ENCODE results near the gene RDH11.

The RDH11 gene

DNA sequence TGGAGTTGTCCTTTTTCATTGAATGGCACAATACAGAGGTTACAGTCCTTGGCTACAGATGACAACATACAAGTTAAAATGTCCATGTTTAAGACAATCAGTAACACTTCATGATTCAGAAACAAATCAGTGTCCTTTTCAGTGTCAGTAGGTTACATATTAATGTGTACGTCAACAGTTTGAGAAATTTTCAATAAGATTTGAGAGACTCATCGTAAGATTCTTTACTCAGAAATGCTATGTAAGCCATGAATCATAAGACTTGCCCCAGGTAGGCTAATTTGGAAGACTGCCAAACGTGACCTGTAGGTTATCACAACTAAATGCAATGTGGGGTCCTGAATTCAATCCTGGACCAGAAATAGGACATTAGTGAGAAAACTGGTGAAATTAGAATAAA lies 9.6 kb upstream of the RDH11 start:
- in situ Hi-C loops (cut with MboI; ENCODE audit: low sequenced_read_pairs), result loop anchor here (25.0 kb wide), 1 partner anchor 118 kb away; no protein-coding TSS in a partner anchor

DNA sequence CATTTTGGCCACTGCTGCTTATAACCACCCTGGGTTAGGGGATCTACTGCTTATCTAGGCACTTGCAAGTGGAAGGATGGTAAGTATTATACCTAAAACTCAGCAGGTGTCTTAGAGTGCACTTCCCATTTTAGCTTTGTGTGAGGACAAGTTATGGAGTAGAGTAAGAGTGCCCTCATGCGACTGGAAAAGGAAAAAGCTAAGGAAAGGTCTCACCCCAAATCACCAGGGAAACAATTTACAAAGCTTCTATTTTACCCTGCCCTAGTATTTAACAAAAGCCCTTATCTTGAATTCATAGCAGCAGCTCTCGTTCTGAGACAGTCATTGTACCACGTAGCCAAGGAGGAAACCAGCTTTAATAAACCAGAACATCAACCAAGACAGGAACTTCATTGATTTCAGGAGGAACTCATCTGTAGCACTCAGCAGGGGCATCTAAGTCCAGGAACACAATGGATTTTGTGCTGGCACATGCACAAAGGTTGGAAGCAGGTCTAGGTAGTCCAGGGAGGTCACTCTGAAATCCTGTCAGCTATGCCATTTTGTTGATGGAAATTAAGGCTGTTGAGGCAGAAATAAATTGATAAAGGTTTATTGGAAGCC lies 9.0 kb upstream of the RDH11 start:
- in situ Hi-C loops (cut with MboI; ENCODE audit: low sequenced_read_pairs), result loop anchor here (25.0 kb wide), 1 partner anchor 117 kb away; no protein-coding TSS in a partner anchor

DNA sequence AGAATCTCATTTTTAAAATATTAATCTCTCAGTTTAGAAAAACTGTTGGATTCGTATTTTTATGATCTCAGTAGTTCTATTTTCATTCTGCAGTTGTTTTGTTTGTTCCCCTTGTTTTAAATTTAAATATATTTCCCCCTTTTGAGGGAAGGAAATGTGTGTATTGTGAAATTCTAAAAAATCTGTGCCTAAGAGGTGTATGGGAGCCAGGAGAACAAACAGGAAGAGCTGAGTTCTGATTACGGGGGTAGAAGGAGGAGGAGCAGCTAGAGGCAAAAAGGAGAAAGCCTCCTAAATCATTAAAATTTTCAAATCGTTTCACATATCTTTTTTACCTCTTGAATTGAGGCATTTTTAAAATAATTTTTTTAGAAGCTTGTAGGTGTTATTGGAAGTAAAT lies 8.4 kb upstream of the RDH11 start:
- in situ Hi-C loops (cut with MboI; ENCODE audit: low sequenced_read_pairs), result loop anchor here (25.0 kb wide), 1 partner anchor 117 kb away; no protein-coding TSS in a partner anchor

DNA sequence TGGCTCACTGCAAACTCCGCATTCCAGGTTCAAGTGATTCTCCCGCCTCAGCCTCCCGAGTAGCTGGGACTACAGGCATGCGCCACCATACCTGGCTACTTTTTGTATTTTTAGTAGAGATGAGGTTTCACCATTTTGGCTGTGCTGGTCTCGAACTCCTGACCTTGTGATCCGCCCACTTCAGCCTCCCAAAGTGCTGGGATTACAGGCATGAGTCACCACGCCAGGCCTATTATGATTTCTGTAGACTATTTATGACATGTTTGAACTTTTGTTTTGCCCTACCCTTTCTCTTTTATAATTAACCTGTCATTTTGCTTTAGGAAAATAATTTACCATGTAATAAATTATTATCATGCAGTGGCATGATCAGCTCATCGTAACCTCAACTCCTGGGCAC lies 5.9 kb upstream of the RDH11 start, which contains the start of gene RDH12:
Gene RDH12, plus strand, starts transcription at position 395 of the 400 bp plus-strand sequence. CDS start 20,757 bp downstream, outside the sequence.
- in situ Hi-C loops (cut with MboI; ENCODE audit: low sequenced_read_pairs), result loop anchor here (25.0 kb wide), 1 partner anchor 114 kb away; no protein-coding TSS in a partner anchor

DNA sequence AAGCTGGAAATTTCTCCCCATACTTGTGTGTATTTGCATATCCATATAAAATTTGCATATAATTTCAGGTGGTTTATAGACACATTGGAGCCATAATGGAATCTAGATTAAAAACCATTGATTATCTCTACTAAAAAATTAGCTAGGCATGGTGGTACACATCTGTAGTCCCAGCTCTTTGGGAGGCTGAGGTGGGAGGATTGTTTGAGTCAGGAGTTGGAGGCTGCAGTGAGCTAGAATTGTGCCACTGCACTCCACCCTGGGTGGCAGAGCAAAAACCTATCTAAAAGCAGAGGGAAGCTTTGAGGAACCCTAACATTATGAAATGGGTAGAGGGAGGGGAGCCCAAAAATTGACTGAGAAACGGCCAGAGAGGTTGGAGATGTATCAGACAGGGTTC lies 2.6 kb upstream of the RDH11 start:
- in situ Hi-C loops (cut with MboI; ENCODE audit: low sequenced_read_pairs), result no loop called here

DNA sequence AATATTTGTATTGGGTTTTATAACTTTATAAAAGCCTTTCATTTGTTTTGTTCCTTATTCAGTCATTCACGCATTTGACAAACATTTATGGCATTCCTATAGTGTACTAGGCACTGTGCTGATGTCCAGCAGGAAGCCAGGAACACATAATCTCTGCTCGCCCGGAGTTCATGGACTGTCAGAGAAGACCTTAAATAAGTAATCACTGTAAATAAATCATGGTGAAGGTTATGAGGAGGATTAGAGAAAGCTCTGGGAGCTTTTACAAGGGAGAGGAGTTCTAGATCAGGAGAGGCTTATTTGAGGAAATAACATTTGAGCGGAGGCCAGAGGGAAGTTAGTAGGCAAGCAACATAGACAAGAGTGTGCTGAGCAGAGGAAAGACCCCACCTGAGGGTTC lies 1.4 kb upstream of the RDH11 start:
- in situ Hi-C loops (cut with MboI; ENCODE audit: low sequenced_read_pairs), result no loop called here

DNA sequence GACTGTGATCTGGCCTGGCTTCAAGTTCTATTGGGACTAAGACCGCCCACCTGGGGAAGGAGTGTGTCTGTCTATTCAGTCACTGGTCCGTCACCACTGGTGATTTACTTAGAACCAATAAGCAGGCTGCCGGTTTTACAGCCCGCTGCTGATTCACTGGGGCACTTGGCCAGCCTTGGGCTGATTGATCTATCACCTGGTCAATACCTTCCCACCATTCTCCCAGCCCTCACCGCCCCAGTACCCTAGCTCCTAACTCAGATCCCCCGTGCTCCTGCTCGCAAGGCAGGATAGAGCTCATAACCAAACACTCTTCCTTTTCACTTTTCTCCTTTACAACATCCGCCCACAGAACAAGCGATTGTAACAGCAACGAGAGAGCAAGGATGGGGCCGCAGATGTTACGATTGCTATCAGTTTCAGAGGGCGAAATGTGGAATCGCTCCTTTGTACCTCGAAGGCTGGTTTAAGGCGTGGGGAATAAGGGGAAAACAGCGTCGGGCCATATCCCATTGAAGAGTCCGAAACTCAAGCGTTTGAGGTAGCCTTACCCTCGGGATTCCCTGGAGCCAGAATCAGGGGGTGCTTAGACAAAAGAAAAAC lies 672 bp downstream of the RDH11 start:
- in situ Hi-C loops (cut with MboI; ENCODE audit: low sequenced_read_pairs), result no loop called here

- in situ Hi-C loops (cut with MboI; ENCODE audit: low sequenced_read_pairs), result no loop called here
These were observed 5.6 kb downstream of the RDH11 start for GRCh38 chr14:67690011-67690410.

GRCh38 chr14:67683842-67684241 lies 11.7 kb downstream of the RDH11 start:
- in situ Hi-C loops (cut with MboI; ENCODE audit: low sequenced_read_pairs), result no loop called here

DNA sequence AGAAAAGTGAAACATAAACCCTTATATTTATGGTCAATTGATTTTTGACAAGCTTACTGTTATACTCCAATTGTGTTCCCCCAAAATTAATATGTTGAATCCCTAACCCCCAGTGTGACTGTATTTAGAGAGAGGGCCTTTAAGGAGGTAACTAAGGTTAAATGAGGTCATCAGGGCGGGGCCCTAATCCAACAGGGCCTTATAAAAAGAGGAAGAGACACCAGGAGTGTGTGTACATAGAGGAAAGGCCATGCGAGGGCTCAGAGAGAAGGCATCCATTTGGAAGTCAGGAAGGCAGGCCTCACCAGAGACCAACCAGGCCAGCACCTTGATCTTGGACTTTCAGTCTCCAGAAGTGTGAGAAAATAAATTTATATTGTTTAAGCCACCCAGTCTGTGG lies 14.6 kb downstream of the RDH11 start:
- in situ Hi-C loops (cut with MboI; ENCODE audit: low sequenced_read_pairs), result no loop called here

- in situ Hi-C loops (cut with MboI; ENCODE audit: low sequenced_read_pairs), result no loop called here
These were observed 15.4 kb downstream of the RDH11 start for GRCh38 chr14:67680121-67680602.

DNA sequence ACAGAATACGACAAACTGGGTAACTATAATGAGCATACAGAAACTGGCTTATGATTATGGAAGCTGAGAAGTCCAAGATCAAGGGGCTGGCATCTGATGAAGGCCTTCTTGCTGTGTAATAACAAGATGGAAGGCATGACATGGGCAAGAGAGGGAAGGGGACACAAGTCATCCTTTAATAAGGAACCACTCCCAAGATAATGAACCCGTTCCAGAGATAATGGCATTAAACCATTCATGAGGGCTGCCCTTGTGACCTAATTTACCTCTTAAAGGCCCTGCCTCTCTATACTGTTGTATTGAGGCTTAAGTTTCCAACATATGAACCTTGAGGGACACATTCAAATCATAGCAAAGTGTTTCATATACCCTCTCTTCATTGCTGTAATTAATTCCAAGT lies 16.6 kb downstream of the RDH11 start:
- in situ Hi-C loops (cut with MboI; ENCODE audit: low sequenced_read_pairs), result no loop called here

GRCh38 chr14:67675219-67675582 lies 20.4 kb downstream of the RDH11 start:
- in situ Hi-C loops (cut with MboI; ENCODE audit: low sequenced_read_pairs), result no loop called here

DNA sequence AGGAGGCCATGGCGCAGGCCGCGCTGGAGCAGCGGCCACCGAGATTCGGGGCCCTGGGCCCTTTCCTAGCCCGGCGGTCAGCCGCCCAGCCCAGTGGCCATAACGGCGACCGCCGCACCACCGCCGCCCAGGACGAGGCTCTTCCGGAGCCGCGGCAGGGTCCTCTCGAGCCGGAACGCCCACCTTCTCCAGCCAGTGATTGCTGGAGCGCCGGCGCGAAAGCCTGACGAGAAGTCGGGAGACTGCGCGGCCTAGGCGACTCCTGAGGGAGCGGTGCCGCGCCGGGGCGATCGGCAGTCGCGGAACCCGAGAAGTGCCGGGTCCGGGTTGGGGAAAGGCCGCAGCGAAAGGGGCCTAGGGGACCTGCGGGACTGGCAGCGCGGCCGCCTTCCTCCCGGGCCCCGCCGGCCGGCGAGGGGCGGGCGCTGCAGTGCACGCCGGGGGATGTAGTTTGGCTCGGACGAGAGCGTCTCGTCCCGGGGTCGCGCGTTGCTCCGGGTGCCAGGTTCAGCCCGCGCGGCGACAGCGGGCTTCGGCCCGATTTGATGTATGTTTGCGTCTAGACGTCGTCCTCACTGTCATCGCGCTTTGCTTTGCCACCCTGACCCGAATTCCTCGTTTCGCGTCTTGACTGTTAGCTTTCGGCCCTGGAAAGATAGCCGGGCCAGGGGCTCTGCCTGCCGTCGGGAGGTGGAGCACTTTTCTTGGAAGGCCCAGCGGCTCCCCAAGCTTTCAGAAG lies 20.9 kb downstream of the RDH11 start, which contains the start of gene VTI1B:
Gene VTI1B, minus strand, starts transcription at position 153 of the 739 bp plus-strand sequence. Its CDS starts 143 bp downstream, at position 10.
- in situ Hi-C loops (cut with MboI; ENCODE audit: low sequenced_read_pairs), result no loop called here

GRCh38 chr14:67674139-67674479 lies 21.5 kb downstream of the RDH11 start:
- in situ Hi-C loops (cut with MboI; ENCODE audit: low sequenced_read_pairs), result no loop called here

DNA sequence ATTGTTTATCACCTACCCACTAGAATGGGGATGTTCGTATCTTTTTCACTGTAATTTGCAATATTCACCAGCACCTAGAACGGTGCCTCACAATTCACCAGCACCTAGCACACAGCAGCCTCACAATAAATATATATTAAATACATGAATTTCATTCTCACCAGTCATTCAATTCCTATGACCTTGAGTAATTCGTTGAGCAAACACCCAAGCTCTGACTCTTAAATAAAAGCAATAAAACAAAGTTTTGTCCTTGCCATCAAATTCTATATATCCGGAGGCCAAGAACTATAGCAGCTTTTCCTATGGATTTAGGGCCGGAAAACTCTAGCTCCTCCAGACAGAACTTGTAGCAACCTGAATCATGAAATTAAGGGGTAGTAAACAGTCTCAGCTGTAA lies 22.1 kb downstream of the RDH11 start:
- in situ Hi-C loops (cut with MboI; ENCODE audit: low sequenced_read_pairs), result no loop called here

DNA sequence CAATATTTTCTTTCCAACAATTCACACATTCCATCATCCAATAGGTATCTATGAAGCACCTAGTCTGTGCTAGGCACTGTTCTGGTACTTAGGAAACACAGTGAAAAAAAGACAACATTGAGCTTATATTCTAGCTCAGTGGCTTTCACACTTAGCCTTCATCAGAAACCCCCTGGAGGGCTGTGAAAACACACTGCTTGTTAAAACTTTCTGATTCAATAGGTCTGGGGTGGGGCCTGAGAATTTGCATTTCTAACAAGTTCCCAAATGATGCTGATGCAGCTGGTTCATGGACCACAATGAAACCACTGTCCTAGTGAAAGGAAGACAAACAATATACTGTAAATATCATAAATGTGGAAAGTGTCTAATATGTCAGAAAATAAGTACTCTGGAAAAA lies 27.0 kb downstream of the RDH11 start:
- in situ Hi-C loops (cut with MboI; ENCODE audit: low sequenced_read_pairs), result no loop called here

DNA sequence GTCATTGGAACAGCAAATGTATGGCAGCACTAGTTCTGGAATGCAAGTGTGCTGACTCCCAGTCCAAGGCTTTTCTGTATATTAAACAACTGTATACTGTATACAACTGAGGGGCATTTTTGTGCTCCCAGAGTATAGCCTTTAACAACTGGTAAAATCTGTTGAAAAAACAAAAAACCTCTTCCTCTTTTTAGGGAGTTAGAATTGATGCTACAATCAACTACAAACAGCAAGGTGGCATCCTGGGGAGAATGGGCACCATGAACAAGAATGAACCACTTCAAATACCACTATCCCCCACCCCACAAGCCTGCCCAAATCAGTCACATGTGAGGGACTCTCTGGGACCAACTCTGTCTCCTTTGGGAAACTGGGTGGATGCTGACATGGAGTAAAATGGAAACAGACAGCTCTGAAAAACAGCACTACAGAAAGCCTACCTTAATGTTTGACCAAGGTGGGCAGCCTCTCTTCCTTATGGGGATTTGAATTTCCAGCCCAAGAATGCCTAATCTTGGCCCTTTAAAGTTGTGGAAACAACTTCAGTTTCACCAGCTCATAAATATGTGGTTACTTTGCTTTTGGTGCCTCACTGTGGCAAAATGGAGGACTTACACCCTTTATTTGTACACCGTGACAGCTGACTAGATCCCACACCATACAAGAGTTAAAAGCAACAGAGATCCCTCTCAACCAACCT lies 28.7 kb downstream of the RDH11 start:
- in situ Hi-C loops (cut with MboI; ENCODE audit: low sequenced_read_pairs), result no loop called here

DNA sequence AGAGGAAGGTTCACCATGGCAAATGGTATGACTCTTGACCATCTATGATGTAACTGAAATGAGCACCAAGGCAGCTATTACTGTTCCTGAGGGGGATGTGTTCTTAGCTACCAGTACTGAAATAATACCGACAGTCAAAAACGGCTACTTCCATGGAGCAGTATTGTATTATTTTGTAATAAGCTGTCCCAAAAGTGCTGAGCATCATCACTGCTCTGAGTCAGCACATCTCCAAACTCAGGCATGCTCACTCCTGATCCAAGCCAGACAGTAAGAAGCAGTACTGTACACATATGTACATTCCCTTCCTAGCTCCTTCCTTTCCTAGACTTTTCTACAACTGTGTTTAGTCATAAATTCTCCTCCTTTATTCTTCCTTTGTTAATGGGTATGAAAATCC lies 29.7 kb downstream of the RDH11 start:
- in situ Hi-C loops (cut with MboI; ENCODE audit: low sequenced_read_pairs), result no loop called here

- in situ Hi-C loops (cut with MboI; ENCODE audit: low sequenced_read_pairs), result no loop called here
These were observed 31.9 kb downstream of the RDH11 start for GRCh38 chr14:67663633-67664032.

DNA sequence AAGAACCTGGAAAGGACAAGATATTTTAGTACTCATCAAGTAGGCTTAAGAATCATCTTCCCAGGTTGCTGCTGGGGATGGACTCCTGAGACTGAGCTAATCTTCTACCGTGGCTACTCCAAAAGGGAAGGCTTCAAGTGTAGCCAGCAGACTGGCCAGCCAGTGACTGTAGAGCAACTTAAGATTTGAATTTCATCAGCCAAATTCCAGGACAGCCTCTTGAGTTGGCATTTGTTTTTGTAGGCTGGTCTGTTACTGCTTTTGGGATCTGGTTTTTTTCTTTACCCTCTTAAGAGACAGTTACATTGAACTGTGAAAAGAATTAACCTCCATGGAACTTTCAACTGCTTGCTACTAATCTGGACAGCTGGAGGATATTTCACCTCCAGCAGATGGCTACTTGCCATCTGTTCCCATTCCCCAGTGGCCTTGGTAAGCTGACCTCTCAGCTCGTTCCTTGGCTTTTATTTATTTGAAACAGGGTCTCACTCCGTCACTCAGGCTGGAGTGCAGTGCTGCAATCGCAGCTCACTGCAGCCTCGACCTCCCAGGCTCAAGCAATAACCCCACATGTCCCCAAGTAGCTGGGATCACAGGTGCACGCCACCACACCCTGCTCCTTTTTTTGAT lies 41.8 kb downstream of the RDH11 start:
- in situ Hi-C loops (cut with MboI; ENCODE audit: low sequenced_read_pairs), result no loop called here
